Glomerular visceral epithelial cell (primary cell): ENCODE data around the gene ANKS1A.

Experiments
- DNase-seq: peaks from one replicate; pipeline ENCODE4 v3.0.0-alpha.2; 2016; ENCODE audit errors: extremely low spot score

ANKS1A gene

GRCh38 chr6:35052694-35053565 is 163.9 kb downstream of the ANKS1A start:
- no peak for DNase-seq

GRCh38 chr6:35053701-35054100 is 164.6 kb downstream of the ANKS1A start:
- no peak for DNase-seq

- DNase-seq = no peak
These were observed 165.2 kb downstream of the ANKS1A start for GRCh38 chr6:35054106-35054742.

- no peak for DNase-seq
These were observed 165.7 kb downstream of the ANKS1A start for GRCh38 chr6:35054743-35055130.

GRCh38 chr6:35055891-35056290 is 166.8 kb downstream of the ANKS1A start:
- no peak for DNase-seq

GRCh38 chr6:35056952-35057351 is 167.9 kb downstream of the ANKS1A start:
- no peak for DNase-seq

DNA sequence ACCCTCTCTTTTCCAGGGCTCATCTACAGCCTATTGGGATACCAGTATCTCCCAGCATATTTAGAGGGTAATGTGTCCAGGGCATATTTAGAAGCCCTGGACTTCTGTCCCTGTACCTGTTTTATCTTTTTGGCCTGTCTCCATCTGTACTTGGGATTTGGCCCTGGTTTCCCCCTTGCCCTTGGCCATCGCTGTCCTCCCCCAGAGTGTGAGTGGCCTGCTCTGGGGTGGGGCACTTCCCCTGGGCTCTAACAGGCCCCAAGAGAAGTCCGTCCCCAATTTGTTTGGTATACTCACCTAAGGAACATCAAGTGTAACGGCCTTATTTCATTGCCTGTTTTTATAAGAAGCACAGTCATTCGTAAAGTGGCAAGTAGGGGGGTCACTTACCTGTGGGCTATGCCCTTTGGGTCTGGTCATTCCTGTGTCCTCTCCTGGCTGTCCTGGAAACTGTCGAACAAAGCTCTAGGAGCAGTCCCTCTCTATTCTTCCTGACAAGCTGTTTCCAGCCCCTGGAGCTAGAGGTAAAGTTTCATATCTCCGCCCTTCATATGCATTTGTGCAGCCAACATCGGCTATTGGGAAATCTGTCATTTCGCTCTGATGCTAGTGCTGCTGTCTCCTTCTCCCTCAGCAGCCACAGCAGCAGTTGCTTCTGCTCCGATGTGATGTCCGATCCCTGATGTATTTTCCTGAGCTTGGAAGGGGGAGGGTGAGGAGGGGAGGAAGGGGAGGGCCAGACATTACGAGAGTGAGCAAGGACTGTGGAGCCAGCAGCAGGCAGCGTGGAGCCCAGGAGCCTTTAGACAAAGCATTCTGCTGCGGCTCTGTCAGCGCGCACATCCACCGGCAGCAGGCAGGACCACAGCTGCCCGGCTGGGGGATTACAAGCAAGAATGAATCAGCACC is 168.6 kb downstream of the ANKS1A start:
- DNase-seq = no peak

DNA sequence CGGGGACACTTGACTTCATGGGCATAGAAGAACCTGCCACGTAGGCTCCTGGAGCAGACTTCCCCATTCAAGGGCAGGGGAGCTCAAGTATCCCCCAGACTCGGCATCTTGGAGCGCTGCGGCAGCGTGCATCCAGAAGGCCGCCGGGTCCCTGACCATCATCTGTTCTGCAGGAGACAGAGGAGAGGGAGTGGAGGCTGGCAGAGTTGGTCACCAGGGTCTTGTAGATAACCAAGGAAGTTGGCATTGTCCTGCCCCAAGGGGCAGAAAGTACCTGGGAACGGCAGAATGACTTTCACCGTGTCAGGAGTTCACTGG is 169.3 kb downstream of the ANKS1A start:
- no peak for DNase-seq

DNA sequence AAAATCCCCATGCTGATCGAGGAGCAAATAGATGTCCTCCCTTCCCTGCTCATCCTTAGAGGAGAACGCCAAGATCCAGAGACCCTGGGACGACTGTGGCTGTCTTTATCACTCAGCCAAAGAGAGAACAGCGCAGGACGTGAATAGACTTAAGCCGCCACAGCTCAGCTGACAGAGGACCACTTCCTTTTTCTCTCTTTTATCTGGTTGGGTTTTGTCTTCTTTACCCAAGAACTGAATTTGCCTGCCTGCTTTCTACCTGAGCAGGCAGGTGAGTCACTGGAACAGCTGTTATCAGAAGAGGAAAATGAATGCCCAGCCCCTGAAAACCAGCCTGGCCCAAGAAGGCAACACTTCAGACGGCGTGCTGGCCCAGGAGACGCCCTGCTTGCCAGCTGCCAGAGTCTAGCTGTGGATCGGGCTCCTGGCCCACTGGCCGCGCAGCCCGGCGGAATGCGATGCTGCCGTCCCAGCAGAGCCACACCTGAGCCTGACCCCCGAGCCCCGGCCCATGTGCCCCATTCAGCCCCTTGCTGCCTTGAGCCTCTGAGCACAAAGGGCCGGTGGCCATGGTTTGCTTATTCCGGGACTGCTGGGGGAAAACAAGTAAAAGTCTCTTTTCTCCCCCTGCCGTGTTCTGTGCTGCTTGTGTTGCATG is 169.9 kb downstream of the ANKS1A start:
- no peak for DNase-seq

DNA sequence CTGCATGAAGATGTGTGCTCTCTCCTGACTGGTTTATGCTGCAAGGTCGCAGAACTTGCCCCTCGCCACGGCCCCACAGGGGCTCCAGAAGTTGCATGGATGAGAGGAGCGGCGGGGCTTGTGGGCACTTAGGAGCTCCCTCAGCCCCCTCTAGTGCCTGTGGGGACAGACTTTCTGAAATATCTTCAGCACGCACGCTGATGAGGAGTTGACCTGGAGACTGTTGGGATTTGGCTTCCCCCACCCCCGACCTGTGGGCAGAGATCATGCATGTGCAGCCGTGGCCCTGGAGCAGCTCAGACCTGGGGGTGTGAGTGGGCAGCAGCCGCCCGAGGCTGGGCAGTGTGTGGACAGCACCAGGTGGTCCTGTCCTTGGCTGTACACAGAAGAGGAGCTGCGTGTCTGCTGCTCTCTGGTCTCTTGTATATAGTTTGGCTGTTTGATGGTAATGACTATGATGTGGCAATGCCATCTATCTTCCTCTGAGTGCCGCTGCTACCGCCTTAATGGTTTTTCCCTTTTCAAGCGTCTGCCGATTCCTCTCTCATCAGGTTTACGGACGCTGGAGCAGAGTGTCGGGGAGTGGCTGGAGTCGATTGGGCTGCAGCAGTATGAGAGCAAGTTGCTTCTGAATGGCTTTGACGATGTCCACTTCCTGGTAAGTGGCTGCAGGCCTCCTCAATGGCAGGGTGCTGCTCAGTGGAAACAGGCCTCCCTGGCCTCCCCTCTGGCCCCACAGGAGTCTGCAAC is 170.7 kb downstream of the ANKS1A start:
- no peak for DNase-seq

DNA sequence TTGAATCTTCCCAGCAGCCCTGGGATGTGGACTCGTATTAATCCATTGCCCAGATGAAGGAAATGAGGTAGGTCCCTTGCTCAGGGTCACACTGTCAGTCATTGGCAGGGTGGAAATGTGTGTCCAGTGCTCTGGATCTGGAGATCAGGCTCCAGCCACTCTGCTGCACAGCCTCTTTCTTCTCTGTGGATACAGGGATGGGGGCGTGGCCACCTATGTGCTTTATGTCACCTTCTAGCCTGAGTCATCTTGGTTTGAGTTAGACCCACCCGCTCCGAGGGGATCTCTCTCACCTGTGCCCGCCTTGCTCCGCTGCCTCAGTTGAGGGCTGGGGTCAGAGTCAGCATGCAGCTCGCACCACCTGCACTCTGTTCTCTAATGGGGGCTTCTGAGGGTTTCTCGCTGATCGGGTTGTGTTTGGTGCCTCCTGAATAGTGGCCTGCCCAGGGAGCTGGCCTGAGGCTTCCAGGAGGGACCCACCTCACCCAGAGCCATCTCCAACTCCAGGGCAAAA is 172.1 kb downstream of the ANKS1A start:
- DNase-seq = no peak

- no peak for DNase-seq
These were observed 172.8 kb downstream of the ANKS1A start for GRCh38 chr6:35061651-35062410.

DNA sequence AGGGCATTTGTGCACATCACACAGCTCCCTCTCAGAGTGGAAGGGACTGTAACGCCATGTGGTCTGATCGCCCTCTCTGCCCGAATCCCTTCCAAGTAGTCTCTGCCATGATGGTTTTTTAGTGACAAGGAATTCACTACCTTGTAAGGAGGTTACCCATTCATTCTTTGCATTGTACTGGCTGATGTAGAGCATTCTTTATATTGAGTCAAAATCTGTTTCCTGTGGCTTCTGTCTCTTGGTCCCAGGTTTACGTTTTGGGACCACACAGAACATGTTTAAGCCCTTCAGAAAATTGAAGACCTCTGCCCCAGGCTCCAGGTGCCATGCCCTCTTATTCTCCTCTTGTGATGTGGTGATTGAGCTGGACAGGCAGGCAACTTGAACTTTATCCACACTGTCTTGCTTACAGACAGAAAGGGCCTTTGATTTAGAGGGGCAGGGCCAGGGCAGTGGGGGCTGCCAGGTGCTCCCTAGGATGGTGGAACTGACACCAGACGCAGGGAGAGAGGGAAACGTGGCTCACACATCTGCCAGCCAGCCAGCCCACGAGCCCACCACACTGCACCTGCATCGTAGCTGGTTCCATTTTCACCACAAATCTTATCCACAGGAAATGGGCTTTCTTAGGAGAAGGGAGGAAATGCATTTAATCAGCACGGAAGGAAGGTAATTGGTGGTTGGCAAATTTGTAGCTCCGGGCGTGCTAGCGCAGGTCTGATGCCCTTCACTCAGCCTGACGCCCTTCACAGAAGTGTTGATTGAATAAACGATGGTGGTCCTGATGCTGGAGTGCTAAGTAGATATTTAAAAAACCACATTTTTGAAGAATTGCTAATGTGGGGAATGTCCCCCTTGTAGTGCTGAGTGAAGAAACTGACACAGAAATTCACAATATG is 173.9 kb downstream of the ANKS1A start:
- no peak for DNase-seq

DNA sequence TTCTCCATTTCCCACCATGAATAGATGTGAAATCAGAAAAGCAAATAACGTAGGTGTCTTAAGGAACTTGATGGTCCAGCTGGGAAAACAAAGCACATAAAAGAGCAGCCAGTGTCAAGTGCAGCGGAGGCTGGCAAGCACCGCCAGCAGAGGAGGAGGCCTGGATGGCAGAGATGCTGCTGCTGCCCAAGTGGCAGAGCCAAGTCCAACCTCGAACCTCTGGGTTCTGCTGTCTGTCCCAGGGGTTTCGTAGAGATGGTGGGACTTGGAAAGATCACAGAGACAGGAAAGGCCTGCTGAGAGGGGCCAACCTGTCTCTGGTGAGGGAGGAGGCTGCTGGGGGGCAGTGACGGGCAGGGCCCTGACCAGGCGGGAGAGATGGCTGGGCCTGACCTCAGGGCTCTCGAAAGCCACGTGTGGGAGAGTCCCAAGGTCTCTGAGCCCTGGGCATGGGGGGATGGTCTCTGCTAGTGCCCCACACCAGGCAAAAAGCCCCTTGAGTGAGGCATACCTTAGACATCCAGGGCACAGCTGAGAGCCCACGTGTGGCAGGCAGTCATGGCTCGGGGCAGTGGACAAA is 174.7 kb downstream of the ANKS1A start:
- DNase-seq = no peak

DNA sequence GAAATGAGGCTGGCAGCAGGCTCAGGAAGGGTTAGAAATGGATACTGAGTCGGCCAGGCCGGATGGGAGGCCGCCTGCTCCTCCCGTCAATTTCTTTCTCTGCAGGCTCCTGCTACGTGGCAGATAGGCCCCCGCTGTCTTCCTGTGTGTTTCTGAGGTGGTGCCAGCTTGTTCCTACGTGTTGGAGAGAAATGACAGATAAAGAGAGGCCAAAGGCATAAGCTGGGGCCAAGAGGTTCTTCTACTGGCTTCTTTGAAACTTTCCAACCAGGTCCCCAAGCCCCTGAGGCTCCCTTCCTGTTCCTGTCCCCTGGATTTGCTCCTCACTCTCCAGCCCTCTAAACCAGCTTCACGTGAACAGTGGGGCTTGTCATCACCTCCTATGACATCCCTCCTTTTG is 175.2 kb downstream of the ANKS1A start:
- no peak for DNase-seq

DNA sequence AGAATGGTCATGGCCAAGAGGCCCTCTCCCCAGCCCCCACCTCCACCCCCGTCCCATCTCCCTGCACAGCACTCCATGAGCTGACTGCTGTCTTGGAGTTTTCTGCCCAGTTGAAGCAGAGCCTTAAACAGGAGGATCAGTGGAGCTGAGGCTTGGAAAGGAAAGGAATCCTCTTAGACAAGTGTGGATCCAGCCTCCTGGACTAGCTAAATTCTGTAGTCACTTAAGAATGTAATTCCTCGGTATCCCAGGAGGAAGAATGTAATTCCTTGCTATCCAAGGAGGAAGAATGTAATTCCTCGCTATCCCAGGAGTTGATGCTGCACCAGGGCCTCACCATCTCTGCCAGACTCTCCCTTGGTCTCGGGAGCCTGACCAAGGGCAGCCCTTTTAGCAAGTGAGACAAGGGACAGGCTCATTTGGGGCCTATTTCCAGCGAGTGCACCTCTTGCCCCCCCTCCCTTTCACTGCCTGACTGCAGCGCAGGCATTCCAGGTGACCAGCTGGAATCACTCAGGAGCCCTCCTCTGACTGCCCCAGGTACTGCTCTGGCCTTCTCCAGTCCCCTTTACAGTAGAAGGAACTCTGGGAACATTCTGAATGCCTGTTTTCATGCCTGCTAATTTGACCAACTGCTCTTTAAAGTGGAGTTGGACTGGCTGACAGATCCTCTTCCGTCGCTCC is 175.8 kb downstream of the ANKS1A start:
- no peak for DNase-seq

- DNase-seq = no peak
These were observed 176.4 kb downstream of the ANKS1A start for GRCh38 chr6:35065441-35065800.

DNA sequence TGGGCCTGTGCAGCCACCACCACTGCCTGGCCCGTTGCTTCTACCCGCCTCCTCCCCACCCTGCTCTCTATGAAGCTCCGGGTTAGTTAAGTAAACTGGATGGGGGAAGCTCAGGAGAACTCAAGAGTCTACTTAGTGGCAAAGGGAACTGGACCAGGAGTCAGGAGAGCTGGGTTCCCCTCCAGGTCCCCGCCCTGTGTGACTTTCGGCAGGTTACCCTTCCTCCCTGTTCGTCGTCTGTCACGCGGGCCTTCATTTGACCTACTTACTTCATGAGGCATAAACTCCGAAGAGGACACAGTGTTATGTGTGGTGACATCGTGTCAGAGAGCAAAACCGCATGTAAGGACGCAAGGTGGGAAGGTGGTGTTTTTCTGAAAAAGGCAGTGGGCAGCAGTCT is 176.8 kb downstream of the ANKS1A start:
- DNase-seq = no peak
